CD4-positive, CD25-positive, alpha-beta regulatory T cell (primary cell): ENCODE results near the gene DRD3. TPM values are rescaled to one million over a fixed set of nuclear protein-coding genes. Genes with fewer than 3 reads are reported as not detected.

ENCODE experiments used
- ATAC-seq, 2 donors: fragments of 150-1000 bp; cut with Tn5 transposase; one replicate each; pipeline ENCODE4 v1.10.0; 2021; ENCODE audit warnings: low read depth in 2 of 2, moderate number of reproducible peaks in 2 of 2, moderate library complexity in 1 of 2
- DNase-seq, 3 donors: peaks; one replicate each; pipeline versions ENCODE4 v3.0.0 to v3.0.0-alpha.2; 2012 to 2022; ENCODE audit warnings: mixed read lengths in 1 of 3
- H3K27ac ChIP-seq: one replicate; pipeline ENCODE4 v1.7.0; 2013; ENCODE audit warnings: mild to moderate bottlenecking, low read length; ENCODE audit not compliant: insufficient read depth, poor library complexity, severe bottlenecking
- H3K27me3 ChIP-seq: one replicate; pipeline ENCODE4 v1.7.0; 2013; ENCODE audit warnings: low read length; ENCODE audit not compliant: control insufficient read depth, insufficient read depth
- H3K36me3 ChIP-seq: one replicate; pipeline ENCODE4 v1.7.0; 2013; ENCODE audit warnings: mild to moderate bottlenecking, low read length, moderate library complexity; ENCODE audit not compliant: control insufficient read depth, insufficient read depth
- H3K4me1 ChIP-seq: 2 replicates; pipeline ENCODE4 v1.7.0; 2013; ENCODE audit warnings: mild to moderate bottlenecking, low read length; ENCODE audit not compliant: insufficient read depth, control insufficient read depth, poor library complexity, severe bottlenecking
- H3K4me3 ChIP-seq: one replicate; pipeline ENCODE4 v1.7.0; 2013; ENCODE audit warnings: low read depth, mild to moderate bottlenecking, low read length, moderate library complexity
- H3K9me3 ChIP-seq, 2 experiments: 1 replicate in 1 of 2; 2 replicates in 1 of 2; pipeline ENCODE4 v1.7.0; 2013; ENCODE audit warnings: low read length in 2 of 2, mild to moderate bottlenecking in 1 of 2, moderate library complexity in 1 of 2; ENCODE audit not compliant: control insufficient read depth in 2 of 2
- H3K27ac Mint-ChIP-seq, 3 donors: one replicate each; pipeline ENCODE4 v1.8.0; 2020 to 2022; ENCODE audit warnings: mild to moderate bottlenecking in 3 of 3, mixed read lengths in 3 of 3, moderate library complexity in 2 of 3
- H3K27me3 Mint-ChIP-seq: one replicate; pipeline ENCODE4 v1.8.0; 2022; ENCODE audit warnings: mild to moderate bottlenecking, mixed read lengths
- H3K36me3 Mint-ChIP-seq: one replicate; pipeline ENCODE4 v1.8.0; 2020; ENCODE audit warnings: mixed read lengths
- H3K4me1 Mint-ChIP-seq, 4 donors: one replicate each; pipeline ENCODE4 v1.8.0; 2020 to 2022; ENCODE audit warnings: mixed read lengths in 4 of 4, mild to moderate bottlenecking in 1 of 4
- H3K4me3 Mint-ChIP-seq, 4 donors: one replicate each; pipeline ENCODE4 v1.8.0; 2020 to 2022; ENCODE audit warnings: mild to moderate bottlenecking in 4 of 4, mixed read lengths in 4 of 4, moderate library complexity in 3 of 4
- H3K9me3 Mint-ChIP-seq, 7 donors: one replicate each; pipeline ENCODE4 v1.8.0; 2020 to 2022; ENCODE audit warnings: mixed read lengths in 7 of 7, mild to moderate bottlenecking in 3 of 7, moderate library complexity in 2 of 7
- polyA plus RNA-seq, 4 donors: library from polyadenylated mRNA; unstranded; fragments of 300-500 nt; fragmentation: Illumina TruSeq; gene quantifications; one replicate each; pipeline ENCODE4 v1.2.3, GENCODE V29; 2021
- total RNA-seq: library from RNA; stranded (reverse); gene quantifications from one replicate; pipeline ENCODE4 v1.2.3, GENCODE V29; 2022

The DRD3 gene
- total and polyA plus RNA-seq, 5 donors from 2014 or later: 0.15 to 0.49 (median 0.30) TPM; not detected in 1

- no peak for DNase-seq
- Mint-ChIP-seq H3K4me1 (peaks cover 2 to 13% (median 7%) of the 10 kb centered on the region in 4 donors), H3K27ac (peak overlapping the region in 1 of 3 donors; percentile 84), H3K9me3 (peaks cover 0 to 3% (median 0%) of the 10 kb centered on the region in 7 donors), H3K4me3 (peak overlapping the region in 1 of 4 donors; percentile 20), H3K27me3 (no peaks in the 10 kb centered on the region), H3K36me3 (no peaks in the 10 kb centered on the region)
- Histone ChIP-seq H3K4me3 (peak overlapping the region; percentile 89), H3K4me1 (peaks cover 50% of the 10 kb centered on the region), H3K36me3 (no peaks in the 10 kb centered on the region), H3K9me3 (no peaks in the 10 kb centered on the region), H3K27me3 (no peaks in the 10 kb centered on the region), H3K27ac (peak overlapping the region; percentile 98)
- ATAC-seq: no peak
Observed at GRCh38 chr3:114212646-114213045, 33.8 kb upstream of the DRD3 start.

GRCh38 chr3:114207768-114208167 is 28.9 kb upstream of the DRD3 start:
- Mint-ChIP-seq H3K36me3 (no peaks in the 10 kb centered on the region), H3K4me3 (no peak overlapping the region), H3K27me3 (no peaks in the 10 kb centered on the region), H3K9me3 (peaks cover 0 to 3% (median 0%) of the 10 kb centered on the region in 7 donors), H3K27ac (no peak overlapping the region), H3K4me1 (peaks cover 0 to 9% (median 3%) of the 10 kb centered on the region in 4 donors)
- Histone ChIP-seq H3K36me3 (no peaks in the 10 kb centered on the region), H3K4me3 (no peak overlapping the region), H3K27ac (no peak overlapping the region), H3K27me3 (no peaks in the 10 kb centered on the region), H3K4me1 (peaks cover 2% of the 10 kb centered on the region), H3K9me3 (no peaks in the 10 kb centered on the region)
- DNase-seq (no peak), ATAC-seq (no peak)

- Histone ChIP-seq H3K27ac (no peak overlapping the region), H3K36me3 (no peaks in the 10 kb centered on the region), H3K27me3 (no peaks in the 10 kb centered on the region), H3K4me1 (no peaks in the 10 kb centered on the region), H3K4me3 (no peak overlapping the region), H3K9me3 (no peaks in the 10 kb centered on the region)
- no peak for DNase-seq
- Mint-ChIP-seq H3K4me1 (peaks cover 0 to 6% (median 1%) of the 10 kb centered on the region in 4 donors), H3K36me3 (no peaks in the 10 kb centered on the region), H3K27ac (no peak overlapping the region), H3K27me3 (no peaks in the 10 kb centered on the region), H3K4me3 (no peak overlapping the region), H3K9me3 (peaks cover 0 to 3% (median 0%) of the 10 kb centered on the region in 7 donors)
- no peak for ATAC-seq
Observed at GRCh38 chr3:114206342-114206741, 27.5 kb upstream of the DRD3 start.

GRCh38 chr3:114205541-114205940 is 26.7 kb upstream of the DRD3 start:
- Mint-ChIP-seq H3K27me3 (no peaks in the 10 kb centered on the region), H3K36me3 (no peaks in the 10 kb centered on the region), H3K27ac (no peak overlapping the region), H3K4me1 (peaks cover 0 to 5% (median under 1%) of the 10 kb centered on the region in 4 donors), H3K9me3 (peaks cover 0 to 2% (median 0%) of the 10 kb centered on the region in 7 donors), H3K4me3 (no peak overlapping the region)
- H3K36me3 ChIP-seq: no peaks in the 10 kb centered on the region
- H3K27ac ChIP-seq: no peak overlapping the region
- no peaks in the 10 kb centered on the region for H3K4me1 ChIP-seq
- ATAC-seq (no peak), DNase-seq (no peak)
- no peaks in the 10 kb centered on the region for H3K9me3 ChIP-seq
- H3K4me3 ChIP-seq: no peak overlapping the region
- no peaks in the 10 kb centered on the region for H3K27me3 ChIP-seq

- Mint-ChIP-seq H3K9me3 (peaks cover 0 to 2% (median 0%) of the 10 kb centered on the region in 7 donors), H3K27ac (no peak overlapping the region), H3K4me3 (no peak overlapping the region), H3K36me3 (no peaks in the 10 kb centered on the region), H3K4me1 (no peaks in the 10 kb centered on the region), H3K27me3 (no peaks in the 10 kb centered on the region)
- Histone ChIP-seq H3K27me3 (no peaks in the 10 kb centered on the region), H3K9me3 (no peaks in the 10 kb centered on the region), H3K4me1 (no peaks in the 10 kb centered on the region), H3K36me3 (no peaks in the 10 kb centered on the region), H3K4me3 (no peak overlapping the region), H3K27ac (no peak overlapping the region)
- no peak for DNase-seq
- no peak for ATAC-seq
Observed at GRCh38 chr3:114194750-114195149, 15.9 kb upstream of the DRD3 start.

GRCh38 chr3:114192136-114192535 is 13.3 kb upstream of the DRD3 start:
- Mint-ChIP-seq H3K27ac (no peak overlapping the region), H3K36me3 (no peaks in the 10 kb centered on the region), H3K27me3 (no peaks in the 10 kb centered on the region), H3K4me1 (peaks cover 0 to 4% (median 0%) of the 10 kb centered on the region in 4 donors), H3K9me3 (peaks cover 0 to 2% (median 0%) of the 10 kb centered on the region in 7 donors), H3K4me3 (no peak overlapping the region)
- H3K27me3 ChIP-seq: no peaks in the 10 kb centered on the region
- DNase-seq (no peak), ATAC-seq (no peak)
- no peaks in the 10 kb centered on the region for H3K9me3 ChIP-seq
- H3K4me3 ChIP-seq: no peak overlapping the region
- H3K36me3 ChIP-seq: no peaks in the 10 kb centered on the region
- no peaks in the 10 kb centered on the region for H3K4me1 ChIP-seq
- no peak overlapping the region for H3K27ac ChIP-seq

- peaks cover 0 to 13% (median 5%) of the 10 kb centered on the region in 7 donors for H3K9me3 Mint-ChIP-seq
Observed at GRCh38 chr3:114186501-114186900, 7.6 kb upstream of the DRD3 start.

GRCh38 chr3:114179575-114179974 is 723 bp upstream of the DRD3 start:
- H3K9me3 Mint-ChIP-seq: peaks cover 0 to 8% (median 3%) of the 10 kb centered on the region in 7 donors
- peak in 2 of 3 donors; percentile 9 to 41 for DNase-seq
- H3K36me3 Mint-ChIP-seq: no peaks in the 10 kb centered on the region
- Histone ChIP-seq H3K4me1 (no peaks in the 10 kb centered on the region), H3K27ac (no peak overlapping the region), H3K4me3 (no peak overlapping the region), H3K36me3 (no peaks in the 10 kb centered on the region), H3K27me3 (no peaks in the 10 kb centered on the region), H3K9me3 (peaks cover 3% of the 10 kb centered on the region in 2 experiments)
- ATAC-seq: peak in 1 of 2 donors; percentile 53
- H3K27ac Mint-ChIP-seq: no peak overlapping the region
- H3K4me1 Mint-ChIP-seq: peaks cover 0 to 14% (median 8%) of the 10 kb centered on the region in 4 donors
- no peak overlapping the region for H3K4me3 Mint-ChIP-seq
- H3K27me3 Mint-ChIP-seq: peaks cover 14% of the 10 kb centered on the region

More at GRCh38 chr3:114186501-114186900, 7.6 kb upstream of the DRD3 start:
- H3K9me3 ChIP-seq: peaks cover 10 to 13% of the 10 kb centered on the region in 2 experiments
- Mint-ChIP-seq H3K36me3 (no peaks in the 10 kb centered on the region), H3K4me1 (peaks cover 0 to 4% (median 4%) of the 10 kb centered on the region in 4 donors), H3K27ac (peak overlapping the region in 1 of 3 donors; percentile 57), H3K27me3 (peaks cover 13% of the 10 kb centered on the region), H3K4me3 (no peak overlapping the region)
- no peak overlapping the region for H3K27ac ChIP-seq
- ATAC-seq: no peak
- no peak overlapping the region for H3K4me3 ChIP-seq
- no peaks in the 10 kb centered on the region for H3K36me3 ChIP-seq
- no peaks in the 10 kb centered on the region for H3K4me1 ChIP-seq
- no peak for DNase-seq
- H3K27me3 ChIP-seq: no peaks in the 10 kb centered on the region
